HG02943 (cell line): ENCODE data around the gene SRGN.
"Not testable (repeated sequence)": the region's sequence is repeated elsewhere in the genome, so short reads cannot be mapped to it uniquely, and the experiment has no call there.

Experiments used
- ATAC-seq: cut with Tn5 transposase; IDR thresholded peaks from one replicate; pipeline ENCODE4 v1.9.1; 2021; ENCODE audit warnings: mild to moderate bottlenecking, low read depth, moderate library complexity; ENCODE audit not compliant: unreplicated experiment

Gene SRGN

GRCh38 chr10:69087590-69088470 is at the start of gene SRGN:
TSS of gene SRGN (plus strand) at chr10:69088103. CDS start at chr10:69088158, 55 bp downstream.
- ATAC-seq = peak; percentile 47

- not testable (repeated sequence) for ATAC-seq
These were observed 47.0 kb upstream of the SRGN start for GRCh38 chr10:69040904-69041303.

- no peak for ATAC-seq
These were observed 45.5 kb upstream of the SRGN start for GRCh38 chr10:69042417-69042816.

- ATAC-seq = no peak
These were observed 45.1 kb upstream of the SRGN start for GRCh38 chr10:69042838-69043237.

GRCh38 chr10:69043931-69044531 is 43.9 kb upstream of the SRGN start:
- no peak for ATAC-seq

GRCh38 chr10:69044546-69044945 is 43.4 kb upstream of the SRGN start:
- no peak for ATAC-seq

GRCh38 chr10:69045441-69046300 is 42.2 kb upstream of the SRGN start:
- peak; percentile 46 for ATAC-seq

- ATAC-seq = no peak
These were observed 40.6 kb upstream of the SRGN start for GRCh38 chr10:69047111-69047832.

- no peak for ATAC-seq
These were observed 39.8 kb upstream of the SRGN start for GRCh38 chr10:69048103-69048502.

GRCh38 chr10:69049566-69049961 is 38.3 kb upstream of the SRGN start:
- no peak for ATAC-seq

- ATAC-seq = no peak
These were observed 36.6 kb upstream of the SRGN start for GRCh38 chr10:69051303-69051702.

GRCh38 chr10:69051710-69052487 is 36.0 kb upstream of the SRGN start:
- no peak for ATAC-seq

- no peak for ATAC-seq
These were observed 35.2 kb upstream of the SRGN start for GRCh38 chr10:69052736-69053135.

GRCh38 chr10:69055241-69055640 is 32.7 kb upstream of the SRGN start:
- no peak for ATAC-seq

GRCh38 chr10:69056129-69056528 is 31.8 kb upstream of the SRGN start:
- peak; percentile 46 for ATAC-seq

- ATAC-seq = no peak
These were observed 31.2 kb upstream of the SRGN start for GRCh38 chr10:69056536-69057260.

- ATAC-seq = no peak
These were observed 30.5 kb upstream of the SRGN start for GRCh38 chr10:69057261-69057950.

GRCh38 chr10:69057951-69058297 is 30.0 kb upstream of the SRGN start:
- ATAC-seq = no peak
